CD4-positive, alpha-beta memory T cell (primary cell): Measurements from ENCODE around the gene ETV7. TPM values are rescaled to one million over a fixed set of nuclear protein-coding genes. Genes with fewer than 3 reads are reported as not detected.
A peak's percentile ranks its signal among the peaks of the same experiment; 100 is the strongest.

Source experiments
- CTCF ChIA-PET: fragments of 350-600 bp; sonication (Branson Sonifier 250); formaldehyde crosslinking; loops from one replicate; lab custom pipeline; 2021; ENCODE audit warnings: inconsistent platforms; ENCODE audit not compliant: partially characterized antibody; lab: Charles Lee
- POLR2A ChIA-PET: fragments of 350-600 bp; sonication (Branson Sonifier 250); formaldehyde crosslinking; loops from one replicate; lab custom pipeline; 2021; ENCODE audit not compliant: partially characterized antibody; lab: Charles Lee
- DNase-seq, 5 donors: peaks; one replicate each; pipeline versions ENCODE4 v3.0.0 to v3.0.0-alpha.2; 2020 to 2022; ENCODE audit warnings: mixed read lengths in 1 of 5
- H3K27ac ChIP-seq: one replicate; pipeline ENCODE4 v1.7.0; 2013; ENCODE audit warnings: low read depth, low read length
- H3K27me3 ChIP-seq: 2 replicates; pipeline ENCODE4 v1.7.0; 2013; ENCODE audit warnings: mild to moderate bottlenecking, low read length, moderate library complexity; ENCODE audit not compliant: insufficient read depth
- H3K36me3 ChIP-seq: 2 replicates; pipeline ENCODE4 v1.7.0; 2013; ENCODE audit warnings: mild to moderate bottlenecking, low read length, moderate library complexity; ENCODE audit not compliant: insufficient read depth
- H3K4me1 ChIP-seq: 2 replicates; pipeline ENCODE4 v1.7.0; 2013; ENCODE audit warnings: mild to moderate bottlenecking, low read length, moderate library complexity; ENCODE audit not compliant: insufficient read depth
- H3K4me3 ChIP-seq, 2 donors: one replicate each; pipeline ENCODE4 v1.7.0; 2013; ENCODE audit warnings: low read length in 2 of 2, mild to moderate bottlenecking in 1 of 2
- H3K9me3 ChIP-seq, 2 donors: one replicate each; pipeline ENCODE4 v1.7.0; 2013; ENCODE audit warnings: low read length in 2 of 2, control low read depth in 1 of 2; ENCODE audit not compliant: control insufficient read depth in 1 of 2
- H3K27ac Mint-ChIP-seq, 7 donors: one replicate each; pipeline ENCODE4 v1.8.0; 2020 to 2021; ENCODE audit warnings: mixed read lengths in 7 of 7, mild to moderate bottlenecking in 6 of 7, inconsistent platforms in 3 of 7, moderate library complexity in 3 of 7
- H3K27me3 Mint-ChIP-seq, 2 donors: one replicate each; pipeline ENCODE4 v1.8.0; 2020 to 2021; ENCODE audit warnings: mixed read lengths in 2 of 2
- H3K36me3 Mint-ChIP-seq, 2 donors: one replicate each; pipeline ENCODE4 v1.8.0; 2020 to 2021; ENCODE audit warnings: mixed read lengths in 2 of 2, inconsistent platforms in 1 of 2, mild to moderate bottlenecking in 1 of 2
- H3K4me1 Mint-ChIP-seq, 4 donors: one replicate each; pipeline ENCODE4 v1.8.0; 2020 to 2021; ENCODE audit warnings: mixed read lengths in 4 of 4, mild to moderate bottlenecking in 1 of 4
- H3K4me3 Mint-ChIP-seq, 8 donors: one replicate each; pipeline ENCODE4 v1.8.0; 2020 to 2021; ENCODE audit warnings: mixed read lengths in 8 of 8, mild to moderate bottlenecking in 7 of 8, moderate library complexity in 6 of 8, inconsistent platforms in 3 of 8
- H3K9me3 Mint-ChIP-seq, 8 donors: one replicate each; pipeline ENCODE4 v1.8.0; 2020 to 2021; ENCODE audit warnings: mixed read lengths in 8 of 8, mild to moderate bottlenecking in 5 of 8, inconsistent platforms in 3 of 8, moderate library complexity in 1 of 8
- intact Hi-C: fragments of 100-400 bp; cut with micrococcal nuclease; formaldehyde crosslinking; loops from one replicate; pipeline ENCODE4 v1.15.1; 2023
- polyA plus RNA-seq, 2 donors: library from polyadenylated mRNA; unstranded; fragments of 300-500 nt; fragmentation: Illumina TruSeq; gene quantifications; one replicate each; pipeline ENCODE4 v1.2.3, GENCODE V29; 2021
- total RNA-seq, 2 experiments: library from RNA; stranded (reverse); gene quantifications; one replicate each; pipeline ENCODE4 v1.2.3, GENCODE V29; 2021

The ETV7 gene
- total and polyA plus RNA-seq, 4 experiments from 2014 or later, result 0.67 to 5.4 (median 3.2) TPM

GRCh38 chr6:36426622-36427021 is 39.2 kb upstream of the ETV7 start:
- H3K36me3 ChIP-seq, result no peaks in the 10 kb centered on the region
- Mint-ChIP-seq H3K4me3 (no peak overlapping the region), H3K36me3 (no peaks in the 10 kb centered on the region), H3K27me3 (no peaks in the 10 kb centered on the region), H3K9me3 (peaks cover 0 to 6% (median 0%) of the 10 kb centered on the region in 8 donors), H3K27ac (no peak overlapping the region), H3K4me1 (peaks cover 10 to 19% (median 14%) of the 10 kb centered on the region in 4 donors)
- no peak for DNase-seq
- H3K9me3 ChIP-seq, result no peaks in the 10 kb centered on the region
- H3K27ac ChIP-seq, result no peak overlapping the region
- intact Hi-C loops, result no loop called here
- peaks cover 15% of the 10 kb centered on the region for H3K4me1 ChIP-seq
- CTCF ChIA-PET, result interaction anchor here (3.0 kb wide), 1 partner anchor 152 kb away, joined by 22 read pairs; no protein-coding TSS in a partner anchor
- no peaks in the 10 kb centered on the region for H3K27me3 ChIP-seq
- no peak overlapping the region for H3K4me3 ChIP-seq
- POLR2A ChIA-PET, result no interaction called here

- Histone ChIP-seq H3K4me1 (peaks cover 15% of the 10 kb centered on the region), H3K27me3 (no peaks in the 10 kb centered on the region), H3K36me3 (no peaks in the 10 kb centered on the region), H3K9me3 (no peaks in the 10 kb centered on the region), H3K27ac (peak overlapping the region; percentile 68), H3K4me3 (peak overlapping the region; percentile 69 to 85)
- peak overlapping the region; percentile 73 to 97 (median 95) for H3K27ac Mint-ChIP-seq
- peaks cover 10 to 19% (median 14%) of the 10 kb centered on the region in 4 donors for H3K4me1 Mint-ChIP-seq
- H3K27me3 Mint-ChIP-seq, result no peaks in the 10 kb centered on the region
- CTCF ChIA-PET, result interaction anchor here (0.6 to 2.3 kb wide), 25 partner anchors 8 to 1057 kb away, joined by 3 to 25 read pairs (median 4); partner anchors contain the start of genes CDKN1A and SRSF3
- peaks cover 0 to 4% (median 0%) of the 10 kb centered on the region in 8 donors for H3K9me3 Mint-ChIP-seq
- H3K36me3 Mint-ChIP-seq, result no peaks in the 10 kb centered on the region
- POLR2A ChIA-PET, result interaction anchor here (0.7 to 2.2 kb wide), 18 partner anchors 17 to 335 kb away, joined by 3 to 42 read pairs (median 4); partner anchors contain the start of genes CDKN1A, KCTD20, PXT1 and SRSF3
- peak overlapping the region; percentile 91 to 95 (median 93) for H3K4me3 Mint-ChIP-seq
- intact Hi-C loops, result loop anchor here (1.0 to 5.0 kb wide), 9 partner anchors 19 to 336 kb away; partner anchors contain the start of genes KCTD20, PXT1 and SRSF3
- peak; percentile 97 to 99 (median 97) for DNase-seq
These were observed 35.8 kb upstream of the ETV7 start for GRCh38 chr6:36423101-36423824.

- intact Hi-C loops, result loop anchor here (1.0 to 5.0 kb wide), 9 partner anchors 20 to 337 kb away; partner anchors contain the start of genes KCTD20, PXT1 and SRSF3
- H3K9me3 ChIP-seq, result no peaks in the 10 kb centered on the region
- ChIA-PET CTCF (interaction anchor here (0.9 to 2.3 kb wide), 17 partner anchors 12 to 336 kb away, joined by 3 to 25 read pairs (median 5); partner anchors contain the start of genes CDKN1A and SRSF3), POLR2A (interaction anchor here (0.7 to 2.2 kb wide), 18 partner anchors 17 to 336 kb away, joined by 3 to 42 read pairs (median 4); partner anchors contain the start of genes CDKN1A, KCTD20, PXT1 and SRSF3)
- Mint-ChIP-seq H3K27me3 (no peaks in the 10 kb centered on the region), H3K4me3 (peak overlapping the region; percentile 91 to 95 (median 93)), H3K36me3 (no peaks in the 10 kb centered on the region), H3K9me3 (peaks cover 0 to 4% (median 0%) of the 10 kb centered on the region in 8 donors), H3K27ac (peak overlapping the region; percentile 73 to 97 (median 95)), H3K4me1 (peaks cover 10 to 19% (median 14%) of the 10 kb centered on the region in 4 donors)
- peaks cover 15% of the 10 kb centered on the region for H3K4me1 ChIP-seq
- no peak for DNase-seq
- H3K4me3 ChIP-seq, result peak overlapping the region; percentile 69 to 85
- H3K36me3 ChIP-seq, result no peaks in the 10 kb centered on the region
- H3K27me3 ChIP-seq, result no peaks in the 10 kb centered on the region
- peak overlapping the region; percentile 68 for H3K27ac ChIP-seq
These were observed 35.2 kb upstream of the ETV7 start for GRCh38 chr6:36422714-36423100.

- CTCF ChIA-PET, result interaction anchor here (0.7 to 2.0 kb wide), 6 partner anchors 10 to 340 kb away, joined by 3 to 10 read pairs (median 4); no protein-coding TSS in a partner anchor
- Mint-ChIP-seq H3K4me1 (peaks cover 10 to 19% (median 14%) of the 10 kb centered on the region in 4 donors), H3K9me3 (peaks cover 0 to 4% (median 0%) of the 10 kb centered on the region in 8 donors), H3K27me3 (no peaks in the 10 kb centered on the region), H3K27ac (no peak overlapping the region), H3K4me3 (no peak overlapping the region), H3K36me3 (no peaks in the 10 kb centered on the region)
- H3K4me1 ChIP-seq, result peaks cover 15% of the 10 kb centered on the region
- H3K4me3 ChIP-seq, result no peak overlapping the region
- H3K36me3 ChIP-seq, result no peaks in the 10 kb centered on the region
- POLR2A ChIA-PET, result no interaction called here
- H3K9me3 ChIP-seq, result no peaks in the 10 kb centered on the region
- no peaks in the 10 kb centered on the region for H3K27me3 ChIP-seq
- intact Hi-C loops, result no loop called here
- no peak for DNase-seq
- H3K27ac ChIP-seq, result no peak overlapping the region
These were observed 31.8 kb upstream of the ETV7 start for GRCh38 chr6:36419310-36419709.

GRCh38 chr6:36418558-36418957 is 31.1 kb upstream of the ETV7 start:
- peaks cover 5 to 13% (median 9%) of the 10 kb centered on the region in 4 donors for H3K4me1 Mint-ChIP-seq
- no peak for DNase-seq
- no peaks in the 10 kb centered on the region for H3K27me3 Mint-ChIP-seq
- peaks cover 0 to 4% (median 0%) of the 10 kb centered on the region in 8 donors for H3K9me3 Mint-ChIP-seq
- ChIA-PET CTCF (interaction anchor here (1.2 to 2.0 kb wide), 5 partner anchors 10 to 341 kb away, joined by 3 to 10 read pairs (median 5); no protein-coding TSS in a partner anchor), POLR2A (interaction anchor here (0.7 kb wide), 1 partner anchor 178 kb away, joined by 3 read pairs; no protein-coding TSS in a partner anchor)
- H3K27ac Mint-ChIP-seq, result no peak overlapping the region
- no peaks in the 10 kb centered on the region for H3K36me3 Mint-ChIP-seq
- no peak overlapping the region for H3K27ac ChIP-seq
- H3K4me3 ChIP-seq, result no peak overlapping the region
- intact Hi-C loops, result no loop called here
- no peak overlapping the region for H3K4me3 Mint-ChIP-seq
- no peaks in the 10 kb centered on the region for H3K27me3 ChIP-seq
- H3K4me1 ChIP-seq, result peaks cover 9% of the 10 kb centered on the region
- H3K36me3 ChIP-seq, result no peaks in the 10 kb centered on the region
- H3K9me3 ChIP-seq, result no peaks in the 10 kb centered on the region

- Histone ChIP-seq H3K4me3 (no peak overlapping the region), H3K27me3 (no peaks in the 10 kb centered on the region), H3K36me3 (no peaks in the 10 kb centered on the region), H3K27ac (no peak overlapping the region), H3K4me1 (no peaks in the 10 kb centered on the region), H3K9me3 (no peaks in the 10 kb centered on the region)
- no peak for DNase-seq
- H3K27me3 Mint-ChIP-seq, result peaks cover 0 to 1% of the 10 kb centered on the region in 2 donors
- ChIA-PET CTCF (no interaction called here), POLR2A (interaction anchor here (0.6 kb wide), 1 partner anchor 188 kb away, joined by 3 read pairs; no protein-coding TSS in a partner anchor)
- intact Hi-C loops, result no loop called here
- H3K9me3 Mint-ChIP-seq, result peaks cover 0 to 10% (median 5%) of the 10 kb centered on the region in 8 donors
- H3K27ac Mint-ChIP-seq, result no peak overlapping the region
- no peaks in the 10 kb centered on the region for H3K4me1 Mint-ChIP-seq
- H3K4me3 Mint-ChIP-seq, result no peak overlapping the region
- H3K36me3 Mint-ChIP-seq, result peaks cover 0 to 4% of the 10 kb centered on the region in 2 donors
These were observed 27.0 kb upstream of the ETV7 start for GRCh38 chr6:36414481-36414880.
